ENCODE measurements around the gene TMEM208. TPM values are rescaled to one million over a fixed set of nuclear protein-coding genes. Genes with fewer than 3 reads are reported as not detected.

The TMEM208 gene
- total and polyA plus RNA-seq, 2 of the 13 experiments (the other 11 are each of a cell fraction or from before 2014, with no cell fraction given), result 58.8 to 72.9 TPM

- peak; percentile 72 for TF ChIP-seq SPEN (CRISPR knock-in tag; IDR thresholded peaks at IDR 0.05; ENCODE audit: low read depth)
- no peak for TF ChIP-seq PCBP1 (IDR thresholded peaks at IDR 0.05; ENCODE audit: borderline replicate concordance, low read depth, low read length)
- no peak for TF ChIP-seq HDAC6 (IDR thresholded peaks at IDR 0.05; ENCODE audit: low read depth, low read length)
- TF ChIP-seq POGK (CRISPR knock-in tag; conservative IDR thresholded peaks at IDR 0.05), result peak; percentile 98
- TF ChIP-seq ZNF207 (IDR thresholded peaks at IDR 0.05; ENCODE audit: borderline replicate concordance), result no peak
- TF ChIP-seq, protein P1, sequence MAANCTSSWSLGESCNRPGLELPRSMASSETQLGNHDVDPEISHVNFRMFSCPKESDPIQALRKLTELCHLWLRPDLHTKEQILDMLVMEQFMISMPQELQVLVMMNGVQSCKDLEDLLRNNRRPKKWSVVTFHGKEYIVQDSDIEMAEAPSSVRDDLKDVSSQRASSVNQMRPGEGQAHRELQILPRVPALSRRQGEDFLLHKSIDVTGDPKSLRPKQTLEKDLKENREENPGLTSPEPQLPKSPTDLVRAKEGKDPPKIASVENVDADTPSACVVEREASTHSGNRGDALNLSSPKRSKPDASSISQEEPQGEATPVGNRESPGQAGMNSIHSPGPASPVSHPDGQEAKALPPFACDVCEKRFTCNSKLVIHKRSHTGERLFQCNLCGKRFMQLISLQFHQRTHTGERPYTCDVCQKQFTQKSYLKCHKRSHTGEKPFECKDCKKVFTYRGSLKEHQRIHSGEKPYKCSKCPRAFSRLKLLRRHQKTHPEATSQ (CRISPR knock-in tag; IDR thresholded peaks at IDR 0.05; ENCODE audit: borderline replicate concordance), result peak; percentile 91
- peak; percentile 63; the same call in 1 of the 2 replicates for TF ChIP-seq STAT6 (CRISPR knock-in tag; IDR thresholded peaks at IDR 0.05; ENCODE audit: borderline replicate concordance)
- TF ChIP-seq STAT5B (CRISPR knock-in tag; IDR thresholded peaks at IDR 0.05), result peak; percentile 90; the same call in 1 of the 2 replicates
- peak in 1 of 2 experiments; percentile 66; a peak in 2 of 4 replicates for TF ChIP-seq EP300 (IDR thresholded peaks at IDR 0.05; ENCODE audit: low read depth in 2 of 2, low read length in 2 of 2)
- TF ChIP-seq EP300 (CRISPR knock-in tag; IDR thresholded peaks at IDR 0.05; ENCODE audit: borderline replicate concordance), result peak; percentile 84; the same call in 1 of the 2 replicates
- TF ChIP-seq, protein P2, sequence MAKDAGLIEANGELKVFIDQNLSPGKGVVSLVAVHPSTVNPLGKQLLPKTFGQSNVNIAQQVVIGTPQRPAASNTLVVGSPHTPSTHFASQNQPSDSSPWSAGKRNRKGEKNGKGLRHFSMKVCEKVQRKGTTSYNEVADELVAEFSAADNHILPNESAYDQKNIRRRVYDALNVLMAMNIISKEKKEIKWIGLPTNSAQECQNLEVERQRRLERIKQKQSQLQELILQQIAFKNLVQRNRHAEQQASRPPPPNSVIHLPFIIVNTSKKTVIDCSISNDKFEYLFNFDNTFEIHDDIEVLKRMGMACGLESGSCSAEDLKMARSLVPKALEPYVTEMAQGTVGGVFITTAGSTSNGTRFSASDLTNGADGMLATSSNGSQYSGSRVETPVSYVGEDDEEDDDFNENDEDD (CRISPR knock-in tag; IDR thresholded peaks at IDR 0.05; ENCODE audit: borderline replicate concordance), result peak; percentile 94
- TF ChIP-seq, protein P3, sequence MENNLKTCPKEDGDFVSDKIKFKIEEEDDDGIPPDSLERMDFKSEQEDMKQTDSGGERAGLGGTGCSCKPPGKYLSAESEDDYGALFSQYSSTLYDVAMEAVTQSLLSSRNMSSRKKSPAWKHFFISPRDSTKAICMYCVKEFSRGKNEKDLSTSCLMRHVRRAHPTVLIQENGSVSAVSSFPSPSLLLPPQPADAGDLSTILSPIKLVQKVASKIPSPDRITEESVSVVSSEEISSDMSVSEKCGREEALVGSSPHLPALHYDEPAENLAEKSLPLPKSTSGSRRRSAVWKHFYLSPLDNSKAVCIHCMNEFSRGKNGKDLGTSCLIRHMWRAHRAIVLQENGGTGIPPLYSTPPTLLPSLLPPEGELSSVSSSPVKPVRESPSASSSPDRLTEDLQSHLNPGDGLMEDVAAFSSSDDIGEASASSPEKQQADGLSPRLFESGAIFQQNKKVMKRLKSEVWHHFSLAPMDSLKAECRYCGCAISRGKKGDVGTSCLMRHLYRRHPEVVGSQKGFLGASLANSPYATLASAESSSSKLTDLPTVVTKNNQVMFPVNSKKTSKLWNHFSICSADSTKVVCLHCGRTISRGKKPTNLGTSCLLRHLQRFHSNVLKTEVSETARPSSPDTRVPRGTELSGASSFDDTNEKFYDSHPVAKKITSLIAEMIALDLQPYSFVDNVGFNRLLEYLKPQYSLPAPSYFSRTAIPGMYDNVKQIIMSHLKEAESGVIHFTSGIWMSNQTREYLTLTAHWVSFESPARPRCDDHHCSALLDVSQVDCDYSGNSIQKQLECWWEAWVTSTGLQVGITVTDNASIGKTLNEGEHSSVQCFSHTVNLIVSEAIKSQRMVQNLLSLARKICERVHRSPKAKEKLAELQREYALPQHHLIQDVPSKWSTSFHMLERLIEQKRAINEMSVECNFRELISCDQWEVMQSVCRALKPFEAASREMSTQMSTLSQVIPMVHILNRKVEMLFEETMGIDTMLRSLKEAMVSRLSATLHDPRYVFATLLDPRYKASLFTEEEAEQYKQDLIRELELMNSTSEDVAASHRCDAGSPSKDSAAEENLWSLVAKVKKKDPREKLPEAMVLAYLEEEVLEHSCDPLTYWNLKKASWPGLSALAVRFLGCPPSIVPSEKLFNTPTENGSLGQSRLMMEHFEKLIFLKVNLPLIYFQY (CRISPR knock-in tag; IDR thresholded peaks at IDR 0.05; ENCODE audit: borderline replicate concordance), result peak; percentile 91; the same call in 1 of the 2 replicates
- 0 out of 2 replicates have a peak, but pooled peaks have one; percentile 60 for TF ChIP-seq BRCA1 (CRISPR knock-in tag; IDR thresholded peaks at IDR 0.05)
- peak; percentile 82; the same call in 1 of the 2 replicates for TF ChIP-seq ZNF235 (CRISPR knock-in tag; IDR thresholded peaks at IDR 0.05; ENCODE audit: borderline replicate concordance)
- TF ChIP-seq KDM5B (CRISPR knock-in tag; IDR thresholded peaks at IDR 0.05; ENCODE audit: borderline replicate concordance), result peak; percentile 96
- no peak; the same call in 1 of the 2 replicates for TF ChIP-seq KLF11 (CRISPR knock-in tag; IDR thresholded peaks at IDR 0.05)
Observed at GRCh38 chr16:67246081-67246755, 19.3 kb downstream of the TMEM208 start (continued).

All from HepG2 (cell line).